Neural cell (in vitro differentiated cells): ENCODE results near the gene B3GALNT2.

Experiments used
- EZH2 ChIP-seq: fragments of 200-600, 300-800 bp; shearing (Covaris generic), sonication (generic); IDR thresholded peaks from 2 replicates; pipeline ENCODE4 v1.6.1; 2014; ENCODE audit warnings: antibody characterized with exemption, low read length, borderline replicate concordance, mild to moderate bottlenecking; ENCODE audit not compliant: insufficient read depth, poor library complexity, severe bottlenecking
- TF ChIP-seq, protein P1 (sequence below): fragments of 450-650 bp; IDR thresholded peaks from 2 replicates; pipeline ENCODE4 v1.5.1; 2014; ENCODE audit warnings: antibody characterized with exemption, mild to moderate bottlenecking, moderate library complexity; ENCODE audit not compliant: poor library complexity, severe bottlenecking

DNA sequence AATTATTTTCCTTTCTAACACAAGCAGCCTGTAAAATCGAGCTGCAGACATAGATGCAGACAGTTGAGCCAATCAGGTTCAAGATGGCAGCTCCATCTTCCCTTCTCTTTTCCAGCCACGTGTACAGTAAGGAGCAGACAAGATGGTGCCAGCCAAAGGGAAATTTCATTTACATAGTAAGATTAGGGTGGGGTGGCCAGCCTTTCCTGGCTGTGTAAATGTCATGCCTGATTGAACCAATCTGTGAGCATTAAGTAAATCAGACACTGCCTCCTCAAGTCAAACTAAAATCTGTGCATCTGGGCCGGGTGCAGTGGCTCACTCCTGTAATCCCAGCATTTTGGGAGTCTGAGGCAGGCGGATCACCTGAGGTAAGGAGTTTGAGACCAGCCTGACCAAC is 76.8 kb downstream of the B3GALNT2 start:
- TF ChIP-seq, protein P1, sequence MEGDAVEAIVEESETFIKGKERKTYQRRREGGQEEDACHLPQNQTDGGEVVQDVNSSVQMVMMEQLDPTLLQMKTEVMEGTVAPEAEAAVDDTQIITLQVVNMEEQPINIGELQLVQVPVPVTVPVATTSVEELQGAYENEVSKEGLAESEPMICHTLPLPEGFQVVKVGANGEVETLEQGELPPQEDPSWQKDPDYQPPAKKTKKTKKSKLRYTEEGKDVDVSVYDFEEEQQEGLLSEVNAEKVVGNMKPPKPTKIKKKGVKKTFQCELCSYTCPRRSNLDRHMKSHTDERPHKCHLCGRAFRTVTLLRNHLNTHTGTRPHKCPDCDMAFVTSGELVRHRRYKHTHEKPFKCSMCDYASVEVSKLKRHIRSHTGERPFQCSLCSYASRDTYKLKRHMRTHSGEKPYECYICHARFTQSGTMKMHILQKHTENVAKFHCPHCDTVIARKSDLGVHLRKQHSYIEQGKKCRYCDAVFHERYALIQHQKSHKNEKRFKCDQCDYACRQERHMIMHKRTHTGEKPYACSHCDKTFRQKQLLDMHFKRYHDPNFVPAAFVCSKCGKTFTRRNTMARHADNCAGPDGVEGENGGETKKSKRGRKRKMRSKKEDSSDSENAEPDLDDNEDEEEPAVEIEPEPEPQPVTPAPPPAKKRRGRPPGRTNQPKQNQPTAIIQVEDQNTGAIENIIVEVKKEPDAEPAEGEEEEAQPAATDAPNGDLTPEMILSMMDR: no peak
- TF ChIP-seq EZH2: no peak
